Liver (tissue), 3 donors: Measurements from ENCODE around the gene NCAM1.

ENCODE experiments used
- FOXA1 ChIP-seq: IDR thresholded peaks from 2 replicates; pipeline ENCODE4 v1.6.1; 2016; ENCODE audit warnings: antibody characterized with exemption
- GABPA ChIP-seq, 2 donors: IDR thresholded peaks in 1 of 2; conservative IDR thresholded peaks in 1 of 2; 2 replicates each; pipeline ENCODE4 v1.6.1; 2016; ENCODE audit warnings: antibody characterized with exemption in 2 of 2, mild to moderate bottlenecking in 1 of 2, moderate library complexity in 1 of 2
- RAD21 ChIP-seq, 2 donors: IDR thresholded peaks; 2 replicates each; pipeline ENCODE4 v1.6.1; 2016; ENCODE audit warnings: antibody characterized with exemption in 2 of 2, mild to moderate bottlenecking in 2 of 2
- RXRA ChIP-seq, 2 donors: IDR thresholded peaks; 2 replicates each; pipeline ENCODE4 v1.6.1; 2017 to 2018; ENCODE audit warnings: antibody characterized with exemption in 2 of 2, mild to moderate bottlenecking in 1 of 2
- YY1 ChIP-seq: IDR thresholded peaks from 2 replicates; pipeline ENCODE4 v1.6.1; 2016; ENCODE audit warnings: antibody characterized with exemption, mild to moderate bottlenecking
- TF ChIP-seq, protein P1 (sequence below): IDR thresholded peaks from 2 replicates; pipeline ENCODE4 v1.6.1; 2016; ENCODE audit warnings: antibody characterized with exemption
- TF ChIP-seq, protein P2 (sequence below): fragments of 150-350 bp; IDR thresholded peaks from 2 replicates; pipeline ENCODE4 v1.5.1; 2017; ENCODE audit warnings: improper control_type of control experiment, low read depth, low read length; ENCODE audit not compliant: missing input control
- TF ChIP-seq, protein P3 (sequence below): IDR thresholded peaks from 2 replicates; pipeline ENCODE4 v1.6.1; 2016; ENCODE audit warnings: antibody characterized with exemption, mild to moderate bottlenecking
- donor health status: healthy.
- donor health status: healthy.

DNA sequence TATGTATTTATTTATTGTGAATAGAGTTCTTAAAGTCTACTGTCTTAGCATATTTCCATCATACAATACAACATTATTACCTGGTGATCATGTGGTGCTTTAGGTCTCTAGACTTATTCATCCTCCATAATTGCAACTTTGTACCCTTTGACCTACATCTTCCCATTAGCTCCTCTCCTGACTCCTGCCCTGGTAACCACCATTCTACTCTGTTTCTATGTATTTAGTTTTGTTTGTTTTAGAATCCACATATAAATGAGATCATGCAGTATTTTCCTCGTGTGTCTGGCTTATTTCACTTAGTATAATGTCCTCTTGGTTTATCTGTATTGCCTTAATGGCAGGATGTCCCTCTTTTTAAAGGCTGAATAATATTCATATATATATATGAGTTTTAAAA, 22.7 kb downstream of the NCAM1 start:
- TF ChIP-seq, protein P1, sequence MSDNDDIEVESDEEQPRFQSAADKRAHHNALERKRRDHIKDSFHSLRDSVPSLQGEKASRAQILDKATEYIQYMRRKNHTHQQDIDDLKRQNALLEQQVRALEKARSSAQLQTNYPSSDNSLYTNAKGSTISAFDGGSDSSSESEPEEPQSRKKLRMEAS, result no peak
- TF ChIP-seq, protein P2, sequence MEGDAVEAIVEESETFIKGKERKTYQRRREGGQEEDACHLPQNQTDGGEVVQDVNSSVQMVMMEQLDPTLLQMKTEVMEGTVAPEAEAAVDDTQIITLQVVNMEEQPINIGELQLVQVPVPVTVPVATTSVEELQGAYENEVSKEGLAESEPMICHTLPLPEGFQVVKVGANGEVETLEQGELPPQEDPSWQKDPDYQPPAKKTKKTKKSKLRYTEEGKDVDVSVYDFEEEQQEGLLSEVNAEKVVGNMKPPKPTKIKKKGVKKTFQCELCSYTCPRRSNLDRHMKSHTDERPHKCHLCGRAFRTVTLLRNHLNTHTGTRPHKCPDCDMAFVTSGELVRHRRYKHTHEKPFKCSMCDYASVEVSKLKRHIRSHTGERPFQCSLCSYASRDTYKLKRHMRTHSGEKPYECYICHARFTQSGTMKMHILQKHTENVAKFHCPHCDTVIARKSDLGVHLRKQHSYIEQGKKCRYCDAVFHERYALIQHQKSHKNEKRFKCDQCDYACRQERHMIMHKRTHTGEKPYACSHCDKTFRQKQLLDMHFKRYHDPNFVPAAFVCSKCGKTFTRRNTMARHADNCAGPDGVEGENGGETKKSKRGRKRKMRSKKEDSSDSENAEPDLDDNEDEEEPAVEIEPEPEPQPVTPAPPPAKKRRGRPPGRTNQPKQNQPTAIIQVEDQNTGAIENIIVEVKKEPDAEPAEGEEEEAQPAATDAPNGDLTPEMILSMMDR, result no peak
- TF ChIP-seq RAD21 (IDR thresholded peaks at IDR 0.05) (no peak), YY1 (no peak), FOXA1 (no peak), RXRA (IDR thresholded peaks at IDR 0.05) (no peak), GABPA (IDR thresholded peaks at IDR 0.05 in 1 of 2, conservative IDR thresholded peaks at IDR 0.05 in 1 of 2) (no peak)
- TF ChIP-seq, protein P3, sequence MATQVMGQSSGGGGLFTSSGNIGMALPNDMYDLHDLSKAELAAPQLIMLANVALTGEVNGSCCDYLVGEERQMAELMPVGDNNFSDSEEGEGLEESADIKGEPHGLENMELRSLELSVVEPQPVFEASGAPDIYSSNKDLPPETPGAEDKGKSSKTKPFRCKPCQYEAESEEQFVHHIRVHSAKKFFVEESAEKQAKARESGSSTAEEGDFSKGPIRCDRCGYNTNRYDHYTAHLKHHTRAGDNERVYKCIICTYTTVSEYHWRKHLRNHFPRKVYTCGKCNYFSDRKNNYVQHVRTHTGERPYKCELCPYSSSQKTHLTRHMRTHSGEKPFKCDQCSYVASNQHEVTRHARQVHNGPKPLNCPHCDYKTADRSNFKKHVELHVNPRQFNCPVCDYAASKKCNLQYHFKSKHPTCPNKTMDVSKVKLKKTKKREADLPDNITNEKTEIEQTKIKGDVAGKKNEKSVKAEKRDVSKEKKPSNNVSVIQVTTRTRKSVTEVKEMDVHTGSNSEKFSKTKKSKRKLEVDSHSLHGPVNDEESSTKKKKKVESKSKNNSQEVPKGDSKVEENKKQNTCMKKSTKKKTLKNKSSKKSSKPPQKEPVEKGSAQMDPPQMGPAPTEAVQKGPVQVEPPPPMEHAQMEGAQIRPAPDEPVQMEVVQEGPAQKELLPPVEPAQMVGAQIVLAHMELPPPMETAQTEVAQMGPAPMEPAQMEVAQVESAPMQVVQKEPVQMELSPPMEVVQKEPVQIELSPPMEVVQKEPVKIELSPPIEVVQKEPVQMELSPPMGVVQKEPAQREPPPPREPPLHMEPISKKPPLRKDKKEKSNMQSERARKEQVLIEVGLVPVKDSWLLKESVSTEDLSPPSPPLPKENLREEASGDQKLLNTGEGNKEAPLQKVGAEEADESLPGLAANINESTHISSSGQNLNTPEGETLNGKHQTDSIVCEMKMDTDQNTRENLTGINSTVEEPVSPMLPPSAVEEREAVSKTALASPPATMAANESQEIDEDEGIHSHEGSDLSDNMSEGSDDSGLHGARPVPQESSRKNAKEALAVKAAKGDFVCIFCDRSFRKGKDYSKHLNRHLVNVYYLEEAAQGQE, result no peak
